Lower leg skin (tissue), 3 donors: Measurements from ENCODE around the gene SPDYA.

Source experiments
- POLR2A ChIP-seq, 2 donors: fragments of 450-650 bp; IDR thresholded peaks; one replicate each; pipeline ENCODE4 v1.6.1; 2016 to 2017; ENCODE audit warnings: antibody characterized with exemption in 2 of 2, mild to moderate bottlenecking in 1 of 2, moderate library complexity in 1 of 2
- TF ChIP-seq, protein P1 (sequence below), 3 donors: fragments of 450-650 bp; IDR thresholded peaks; one replicate each; pipeline ENCODE4 v1.5.1; 2016; ENCODE audit warnings: antibody characterized with exemption in 3 of 3, mild to moderate bottlenecking in 3 of 3, moderate library complexity in 2 of 3

DNA sequence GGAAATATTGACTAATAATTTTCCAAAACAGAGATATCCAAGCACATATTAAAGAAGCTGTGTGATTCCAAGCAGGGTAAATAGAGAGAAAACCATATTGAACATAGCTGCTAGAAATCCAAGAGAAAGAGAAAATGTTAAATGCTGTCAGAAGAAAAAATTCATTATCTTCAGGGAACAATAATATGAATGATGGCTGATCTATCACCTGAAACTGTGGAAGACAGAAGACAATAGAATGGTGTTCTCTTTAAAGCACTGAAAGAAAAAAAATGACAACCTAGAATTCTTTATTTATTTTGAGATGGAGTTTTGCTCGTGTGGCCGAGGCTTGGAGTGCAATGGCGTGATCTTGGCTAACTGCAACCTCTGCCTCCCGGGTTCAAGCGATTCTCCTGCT, 41.7 kb upstream of the SPDYA start:
- no peak for TF ChIP-seq POLR2A (IDR thresholded peaks at IDR 0.05)
- TF ChIP-seq, protein P1, sequence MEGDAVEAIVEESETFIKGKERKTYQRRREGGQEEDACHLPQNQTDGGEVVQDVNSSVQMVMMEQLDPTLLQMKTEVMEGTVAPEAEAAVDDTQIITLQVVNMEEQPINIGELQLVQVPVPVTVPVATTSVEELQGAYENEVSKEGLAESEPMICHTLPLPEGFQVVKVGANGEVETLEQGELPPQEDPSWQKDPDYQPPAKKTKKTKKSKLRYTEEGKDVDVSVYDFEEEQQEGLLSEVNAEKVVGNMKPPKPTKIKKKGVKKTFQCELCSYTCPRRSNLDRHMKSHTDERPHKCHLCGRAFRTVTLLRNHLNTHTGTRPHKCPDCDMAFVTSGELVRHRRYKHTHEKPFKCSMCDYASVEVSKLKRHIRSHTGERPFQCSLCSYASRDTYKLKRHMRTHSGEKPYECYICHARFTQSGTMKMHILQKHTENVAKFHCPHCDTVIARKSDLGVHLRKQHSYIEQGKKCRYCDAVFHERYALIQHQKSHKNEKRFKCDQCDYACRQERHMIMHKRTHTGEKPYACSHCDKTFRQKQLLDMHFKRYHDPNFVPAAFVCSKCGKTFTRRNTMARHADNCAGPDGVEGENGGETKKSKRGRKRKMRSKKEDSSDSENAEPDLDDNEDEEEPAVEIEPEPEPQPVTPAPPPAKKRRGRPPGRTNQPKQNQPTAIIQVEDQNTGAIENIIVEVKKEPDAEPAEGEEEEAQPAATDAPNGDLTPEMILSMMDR (IDR thresholded peaks at IDR 0.05) = no peak
